Panc1 (cell line): Measurements from ENCODE around the gene C4orf36. TPM values are rescaled to one million over a fixed set of nuclear protein-coding genes. Genes with fewer than 3 reads are reported as not detected.

ENCODE experiments used
- ATAC-seq: fragments of 200-7000 bp; cut with Tn5 transposase; 2 replicates; pipeline ENCODE4 v1.9.1; 2020; ENCODE audit warnings: mild to moderate bottlenecking, moderate library complexity
- BruUV-seq: library from RNA; stranded (reverse); fragments of 400-500 nt; replicated peaks from 2 replicates; lab custom pipeline; 2021; lab: Mats Ljungman, UMichigan
- CTCF ChIA-PET: fragments of 300-600 bp; sonication (Branson Sonifier 250); formaldehyde crosslinking; loops from one replicate; lab custom pipeline; 2022; ENCODE audit warnings: antibody characterized with exemption; lab: Charles Lee
- POLR2A ChIA-PET: fragments of 300-600 bp; sonication (Branson Sonifier 250); formaldehyde crosslinking; loops from one replicate; lab custom pipeline; 2022; ENCODE audit warnings: antibody characterized with exemption; lab: Charles Lee
- DNase-seq: peaks from one replicate; pipeline ENCODE4 v3.0.0-alpha.2; 2010; ENCODE audit warnings: low read depth, low spot score
- H3K27ac ChIP-seq: 2 replicates; pipeline ENCODE4 v1.5.1; 2011; ENCODE audit warnings: mild to moderate bottlenecking, low read length, inconsistent platforms
- H3K27me3 ChIP-seq: fragments of 200-500 bp; sonication (Bioruptor generic); 2 replicates; pipeline ENCODE4 v1.6.0; 2014; ENCODE audit warnings: low read length, inconsistent platforms; ENCODE audit not compliant: control insufficient read depth, insufficient read depth
- H3K36me3 ChIP-seq: fragments of 200-500 bp; sonication (Bioruptor generic); 2 replicates; pipeline ENCODE4 v1.5.1; 2014; ENCODE audit warnings: inconsistent platforms, mild to moderate bottlenecking, low read length, moderate library complexity; ENCODE audit not compliant: control insufficient read depth, insufficient read depth
- H3K4me1 ChIP-seq: 2 replicates; pipeline ENCODE4 v1.5.1; 2011; ENCODE audit warnings: inconsistent platforms, mild to moderate bottlenecking, low read length, moderate library complexity; ENCODE audit not compliant: control insufficient read depth, insufficient read depth
- H3K4me3 ChIP-seq, 2 experiments: 2 replicates each; pipeline ENCODE4 v1.5.1; 2011 to 2012; ENCODE audit warnings: low read depth in 2 of 2, low read length in 2 of 2, mild to moderate bottlenecking in 2 of 2, inconsistent platforms in 1 of 2, moderate library complexity in 1 of 2
- H3K9me3 ChIP-seq: fragments of 200-500 bp; sonication (Bioruptor generic); 2 replicates; pipeline ENCODE4 v1.5.1; 2014; ENCODE audit warnings: low read depth, mild to moderate bottlenecking, inconsistent platforms, low read length, moderate library complexity; ENCODE audit not compliant: control insufficient read depth, insufficient read depth
- POLR2AphosphoS5 ChIP-seq: IDR thresholded peaks from 2 replicates; pipeline ENCODE4 v1.6.1; 2012; ENCODE audit warnings: mild to moderate bottlenecking, low read depth, low read length, moderate library complexity
- REST ChIP-seq, 2 experiments: IDR thresholded peaks; 2 replicates each; pipeline ENCODE4 v1.6.1; 2011 to 2012; ENCODE audit warnings: low read depth in 2 of 2, control low read depth in 1 of 2, low read length in 1 of 2, mild to moderate bottlenecking in 1 of 2, moderate library complexity in 1 of 2; ENCODE audit not compliant: insufficient read depth in 1 of 2
- SIN3A ChIP-seq: IDR thresholded peaks from 2 replicates; pipeline ENCODE4 v1.6.1; 2012; ENCODE audit warnings: low read depth, mild to moderate bottlenecking, low read length, moderate library complexity, borderline replicate concordance; ENCODE audit not compliant: insufficient read depth
- TCF7L2 ChIP-seq: IDR thresholded peaks from 2 replicates; pipeline ENCODE4 v1.6.1; 2011; ENCODE audit warnings: mild to moderate bottlenecking, low read depth, low read length, inconsistent platforms
- in situ Hi-C: cut with HindIII; loops from 2 replicates; pipeline ENCODE4 v1.10.0; 2016; ENCODE audit warnings: low sequenced_read_pairs, low pct_unique_long_range_greater_than_20kb
- intact Hi-C: fragments of 100-400 bp; cut with micrococcal nuclease; formaldehyde crosslinking; loops from one replicate; pipeline ENCODE4 v1.10.0; 2022; ENCODE audit not compliant: unreplicated experiment
- total RNA-seq: library from RNA; stranded (reverse); gene quantifications from one replicate; pipeline ENCODE4 v1.2.1, GENCODE V29; 2021; ENCODE audit not compliant: unreplicated experiment
- TF ChIP-seq, protein P1 (sequence below): fragments of 450-650 bp; IDR thresholded peaks from 2 replicates; pipeline ENCODE4 v1.5.1; 2017; ENCODE audit warnings: mild to moderate bottlenecking

Gene C4orf36
- total RNA-seq, 1 experiment from 2014 or later, result 0.26 TPM

GRCh38 chr4:86926435-86927086 is 34.3 kb upstream of the C4orf36 start:
- Histone ChIP-seq H3K9me3 (no peaks in the 10 kb centered on the region), H3K27ac (no peak overlapping the region), H3K4me1 (no peaks in the 10 kb centered on the region), H3K27me3 (no peaks in the 10 kb centered on the region), H3K36me3 (no peaks in the 10 kb centered on the region; the same call in 1 of the 2 replicates), H3K4me3 (no peak overlapping the region)
- in situ Hi-C loops (no loop called here), intact Hi-C loops (loop anchor here (10.0 kb wide), 1 partner anchor 308 kb away; no protein-coding TSS in a partner anchor)
- BruUV-seq, result no TSS peak
- ChIA-PET POLR2A (no interaction called here), CTCF (no interaction called here)
- TF ChIP-seq REST (IDR thresholded peaks at IDR 0.05; ENCODE audit: insufficient read depth in 1 of 2, low read depth in 2 of 2, low read length in 1 of 2) (no peak), TCF7L2 (no peak), SIN3A (no peak), POLR2AphosphoS5 (no peak)
- TF ChIP-seq, protein P1, sequence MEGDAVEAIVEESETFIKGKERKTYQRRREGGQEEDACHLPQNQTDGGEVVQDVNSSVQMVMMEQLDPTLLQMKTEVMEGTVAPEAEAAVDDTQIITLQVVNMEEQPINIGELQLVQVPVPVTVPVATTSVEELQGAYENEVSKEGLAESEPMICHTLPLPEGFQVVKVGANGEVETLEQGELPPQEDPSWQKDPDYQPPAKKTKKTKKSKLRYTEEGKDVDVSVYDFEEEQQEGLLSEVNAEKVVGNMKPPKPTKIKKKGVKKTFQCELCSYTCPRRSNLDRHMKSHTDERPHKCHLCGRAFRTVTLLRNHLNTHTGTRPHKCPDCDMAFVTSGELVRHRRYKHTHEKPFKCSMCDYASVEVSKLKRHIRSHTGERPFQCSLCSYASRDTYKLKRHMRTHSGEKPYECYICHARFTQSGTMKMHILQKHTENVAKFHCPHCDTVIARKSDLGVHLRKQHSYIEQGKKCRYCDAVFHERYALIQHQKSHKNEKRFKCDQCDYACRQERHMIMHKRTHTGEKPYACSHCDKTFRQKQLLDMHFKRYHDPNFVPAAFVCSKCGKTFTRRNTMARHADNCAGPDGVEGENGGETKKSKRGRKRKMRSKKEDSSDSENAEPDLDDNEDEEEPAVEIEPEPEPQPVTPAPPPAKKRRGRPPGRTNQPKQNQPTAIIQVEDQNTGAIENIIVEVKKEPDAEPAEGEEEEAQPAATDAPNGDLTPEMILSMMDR, result no peak
- DNase-seq (no peak), ATAC-seq (no peak)

- Histone ChIP-seq H3K36me3 (no peaks in the 10 kb centered on the region; the same call in 1 of the 2 replicates), H3K27ac (no peak overlapping the region), H3K27me3 (no peaks in the 10 kb centered on the region), H3K4me3 (no peak overlapping the region), H3K9me3 (no peaks in the 10 kb centered on the region), H3K4me1 (no peaks in the 10 kb centered on the region)
- in situ Hi-C loops (no loop called here), intact Hi-C loops (loop anchor here (10.0 kb wide), 1 partner anchor 310 kb away; no protein-coding TSS in a partner anchor)
- no TSS peak for BruUV-seq
- POLR2A ChIA-PET, result no interaction called here
- CTCF ChIA-PET, result no interaction called here
- no peak for DNase-seq
- ATAC-seq, result no peak
- no peak for TF ChIP-seq REST (IDR thresholded peaks at IDR 0.05; ENCODE audit: insufficient read depth in 1 of 2, low read depth in 2 of 2, low read length in 1 of 2)
- no peak for TF ChIP-seq POLR2AphosphoS5
- TF ChIP-seq TCF7L2, result no peak
- no peak for TF ChIP-seq SIN3A
- TF ChIP-seq, protein P1, result no peak
Observed at GRCh38 chr4:86924811-86925210, 32.6 kb upstream of the C4orf36 start.
